A549 (cell line): Measurements from ENCODE around the gene SETD9. TPM values are rescaled to one million over a fixed set of nuclear protein-coding genes. Genes with fewer than 3 reads are reported as not detected.

Experiments
- ATAC-seq, 2 experiments: fragments of 200-7000 bp in 1 of 2; fragments of >200 bp in 1 of 2; cut with Nextera tagmentation in 1 of 2; cut with Tn5 transposase in 1 of 2; 3 replicates each; pipeline versions ENCODE4 v1.8.0 to v1.9.1; 2018 to 2020; ENCODE audit warnings: mild to moderate bottlenecking in 1 of 2, moderate library complexity in 1 of 2
- CTCF ChIA-PET: fragments of 300-600 bp; sonication (Branson Sonifier 250); formaldehyde crosslinking; extraction: SDS; loops from one replicate; lab custom pipeline; 2021; ENCODE audit warnings: antibody characterized with exemption, inconsistent platforms; lab: Yijun Ruan, JAX
- POLR2A ChIA-PET: fragments of 350-600 bp; formaldehyde crosslinking; extraction: SDS; loops from one replicate; lab custom pipeline; 2021; ENCODE audit warnings: antibody characterized with exemption, inconsistent platforms; lab: Yijun Ruan, JAX
- DNase-seq, 2 experiments: peaks; one replicate each; pipeline versions ENCODE4 v3.0.0 to v3.0.0-alpha.2; 2011 to 2016; ENCODE audit warnings: low read depth in 1 of 2, low spot score in 1 of 2
- FAIRE-seq: peaks from 2 replicates; lab custom pipeline; 2011; peaks lifted over from hg19 to GRCh38; lab: Jason Lieb, UNC
- H3K27ac ChIP-seq, 2 experiments: fragments of >200 bp; sonication (Bioruptor Twin); formaldehyde crosslinking; 3 replicates each; pipeline ENCODE4 v1.5.1; 2016 to 2017
- H3K4me1 ChIP-seq: fragments of >200 bp; sonication (Bioruptor Twin); formaldehyde crosslinking; 3 replicates; pipeline ENCODE4 v1.6.1; 2016
- H3K4me2 ChIP-seq: fragments of >200 bp; sonication (Bioruptor Twin); formaldehyde crosslinking; 3 replicates; pipeline ENCODE4 v1.6.1; 2016
- H3K4me3 ChIP-seq: fragments of >200 bp; sonication (Bioruptor Twin); formaldehyde crosslinking; 3 replicates; pipeline ENCODE4 v1.5.1; 2016
- H3K9me3 ChIP-seq: fragments of >200 bp; sonication (Bioruptor Twin); formaldehyde crosslinking; 3 replicates; pipeline ENCODE4 v1.6.1; 2016
- BHLHE40 ChIP-seq: IDR thresholded peaks from 2 replicates; pipeline ENCODE4 v1.6.1; 2012; ENCODE audit warnings: low read depth, low read length, inconsistent platforms
- CBX8 ChIP-seq: fragments of 200-600 bp; sonication (generic); IDR thresholded peaks from 2 replicates; pipeline ENCODE4 v1.6.1; 2016
- CEBPB ChIP-seq, 2 experiments: fragments of >200 bp in 1 of 2; sonication (Bioruptor Twin) in 1 of 2; formaldehyde crosslinking in 1 of 2; IDR thresholded peaks; 2 replicates each; pipeline ENCODE4 v1.6.1; 2012 to 2016
- EP300 ChIP-seq, 2 experiments: fragments of >200 bp; sonication (Bioruptor Twin); formaldehyde crosslinking; IDR thresholded peaks; 2 replicates in 1 of 2; 3 replicates in 1 of 2; pipeline ENCODE4 v1.6.1; 2016 to 2017
- FOSB ChIP-seq: fragments of 250-450 bp; sonication (Bioruptor Pico); IDR thresholded peaks from 2 replicates; pipeline ENCODE4 v1.5.0; 2020; ENCODE audit warnings: mild to moderate bottlenecking, moderate library complexity
- FOXS1 ChIP-seq: fragments of 250-450 bp; sonication (Bioruptor Pico); IDR thresholded peaks from 2 replicates; pipeline ENCODE4 v1.5.0; 2020; ENCODE audit warnings: mild to moderate bottlenecking, moderate library complexity
- GATA3 ChIP-seq: IDR thresholded peaks from 2 replicates; pipeline ENCODE4 v1.6.1; 2012; ENCODE audit warnings: borderline replicate concordance
- HEYL ChIP-seq: fragments of 250-450 bp; sonication (Bioruptor Pico); IDR thresholded peaks from 2 replicates; pipeline ENCODE4 v1.8.0; 2021; ENCODE audit warnings: mild to moderate bottlenecking, moderate library complexity
- HOXA7 ChIP-seq: fragments of 250-450 bp; sonication (Bioruptor Pico); IDR thresholded peaks from 2 replicates; pipeline ENCODE4 v1.5.0; 2020; ENCODE audit warnings: mild to moderate bottlenecking, moderate library complexity
- HOXB5 ChIP-seq: fragments of 250-450 bp; sonication (Bioruptor Pico); IDR thresholded peaks from 2 replicates; pipeline ENCODE4 v1.5.0; 2020; ENCODE audit warnings: mild to moderate bottlenecking, moderate library complexity
- JUN ChIP-seq, 2 experiments: fragments of >200 bp; sonication (Bioruptor Twin); formaldehyde crosslinking; IDR thresholded peaks; 2 replicates in 1 of 2; 3 replicates in 1 of 2; pipeline ENCODE4 v1.6.1; 2016 to 2017
- JUNB ChIP-seq: fragments of >200 bp; sonication (Bioruptor Twin); formaldehyde crosslinking; IDR thresholded peaks from 2 replicates; pipeline ENCODE4 v1.6.1; 2016
- NR3C1 ChIP-seq: fragments of >200 bp; sonication (Bioruptor Twin); formaldehyde crosslinking; IDR thresholded peaks from 3 replicates; pipeline ENCODE4 v1.6.1; 2017
- PHF8 ChIP-seq: fragments of 200-600 bp; sonication (generic); IDR thresholded peaks from 2 replicates; pipeline ENCODE4 v1.6.1; 2016; ENCODE audit warnings: low read depth, mild to moderate bottlenecking, antibody characterized with exemption, moderate library complexity, borderline replicate concordance
- RAD21 ChIP-seq, 2 experiments: fragments of >200 bp in 1 of 2; sonication (Bioruptor Twin) in 1 of 2; formaldehyde crosslinking in 1 of 2; IDR thresholded peaks in 1 of 2; conservative IDR thresholded peaks in 1 of 2; 2 replicates in 1 of 2; 3 replicates in 1 of 2; pipeline ENCODE4 v1.6.1; 2012 to 2018; ENCODE audit warnings: inconsistent platforms in 1 of 2
- RARB ChIP-seq: fragments of 250-450 bp; sonication (Bioruptor Pico); IDR thresholded peaks from 2 replicates; pipeline ENCODE4 v1.8.0; 2021; ENCODE audit warnings: mild to moderate bottlenecking, moderate library complexity
- RNF2 ChIP-seq: fragments of 200-600 bp; sonication (generic); IDR thresholded peaks from 2 replicates; pipeline ENCODE4 v1.6.1; 2016; ENCODE audit warnings: low read depth, mild to moderate bottlenecking, antibody characterized with exemption, moderate library complexity, borderline replicate concordance
- SMC3 ChIP-seq: fragments of >200 bp; sonication (Bioruptor Twin); formaldehyde crosslinking; IDR thresholded peaks from 3 replicates; pipeline ENCODE4 v1.6.1; 2018; ENCODE audit warnings: inconsistent platforms
- TFCP2L1 ChIP-seq: fragments of 250-450 bp; sonication (Bioruptor Pico); IDR thresholded peaks from 2 replicates; pipeline ENCODE4 v1.5.0; 2021; ENCODE audit warnings: mild to moderate bottlenecking
- ZC3H11A ChIP-seq: fragments of 450-650 bp; IDR thresholded peaks from 2 replicates; pipeline ENCODE4 v1.6.1; 2014; ENCODE audit warnings: antibody characterized with exemption, mild to moderate bottlenecking
- ZFP36 ChIP-seq: fragments of 450-650 bp; IDR thresholded peaks from 2 replicates; pipeline ENCODE4 v1.6.1; 2014; ENCODE audit warnings: borderline replicate concordance; ENCODE audit not compliant: partially characterized antibody
- WGBS: methylation state at CpG from one replicate; pipeline ENCODE4 v1.1.6; 2017; ENCODE audit errors: missing lambda C conversion rate; 5-methylcytosine and 5-hydroxymethylcytosine counted together
- polyA plus RNA-seq, 4 experiments: library from polyadenylated mRNA; depleted of rRNA in 3 of 4; stranded (reverse); fragments of >200 nt; fragmentation: RNase III in 1 of 4; extraction: RNeasy Plus Mini Kit Qiagen cat#74134 plus additional on column Dnase treatment in 1 of 4; gene quantifications; 2 replicates in 3 of 4; 3 replicates in 1 of 4; pipeline ENCODE4 v1.2.3, GENCODE V29; 2011 to 2017
- TF ChIP-seq, protein P1 (sequence below): IDR thresholded peaks from 2 replicates; pipeline ENCODE4 v1.6.1; 2012; ENCODE audit warnings: low read depth, borderline replicate concordance
- TF ChIP-seq, protein P2 (sequence below): fragments of >200 bp; sonication (Bioruptor Twin); formaldehyde crosslinking; IDR thresholded peaks from 2 replicates; pipeline ENCODE4 v1.6.1; 2016
- TF ChIP-seq, protein P3 (sequence below): fragments of 200-600 bp; sonication (generic); IDR thresholded peaks from 2 replicates; pipeline ENCODE4 v1.6.1; 2016; ENCODE audit warnings: antibody characterized with exemption, mild to moderate bottlenecking, moderate library complexity
- TF ChIP-seq, protein P4 (sequence below): fragments of 250-450 bp; sonication (Bioruptor Pico); IDR thresholded peaks from 2 replicates; pipeline ENCODE4 v1.5.0; 2021; ENCODE audit warnings: mild to moderate bottlenecking, moderate library complexity, borderline replicate concordance
- TF ChIP-seq, protein P5 (sequence below): fragments of 150-350 bp; IDR thresholded peaks from 2 replicates; pipeline ENCODE4 v1.6.1; 2014; ENCODE audit warnings: low read depth, mild to moderate bottlenecking, low read length

The SETD9 gene
- polyA plus RNA-seq, 2 of the 4 experiments (the other 2 are of a cell fraction), result 8.5 to 13.1 TPM

DNA sequence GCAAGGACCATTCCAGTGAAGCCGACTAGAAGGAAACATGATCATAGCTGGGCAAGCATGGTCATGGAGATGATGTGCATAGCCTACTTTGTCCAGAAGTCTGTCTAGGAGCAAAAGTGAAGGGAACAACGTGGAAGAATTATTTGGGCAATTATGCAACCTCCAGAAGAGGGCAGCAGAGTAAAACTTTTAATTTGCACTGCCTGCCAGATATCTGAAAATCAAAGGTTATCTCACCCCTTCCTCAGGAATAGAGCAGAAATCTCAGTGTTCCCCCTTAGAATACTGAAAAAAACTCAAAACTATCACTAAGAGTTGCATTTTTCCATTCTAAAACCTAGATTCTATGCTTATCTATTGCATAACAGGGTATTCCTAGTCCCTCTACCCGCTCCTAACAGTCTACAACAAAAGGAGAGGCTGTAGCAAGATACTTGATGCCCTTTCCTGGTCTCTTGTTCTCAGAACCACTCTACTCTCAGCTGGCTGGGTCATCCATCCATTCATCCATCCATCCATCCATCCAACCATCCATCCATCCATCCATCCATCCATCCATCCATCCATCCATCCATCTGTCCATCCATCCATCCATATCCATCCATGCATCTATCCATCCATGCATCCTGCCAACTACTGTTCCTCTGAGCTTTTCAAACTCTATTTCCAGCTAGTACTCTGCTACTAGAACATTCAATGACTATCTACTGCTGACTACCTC lies 8.4 kb upstream of the SETD9 start (continued):
- TF ChIP-seq FOXS1 (no peak), FOSB (no peak)

DNA sequence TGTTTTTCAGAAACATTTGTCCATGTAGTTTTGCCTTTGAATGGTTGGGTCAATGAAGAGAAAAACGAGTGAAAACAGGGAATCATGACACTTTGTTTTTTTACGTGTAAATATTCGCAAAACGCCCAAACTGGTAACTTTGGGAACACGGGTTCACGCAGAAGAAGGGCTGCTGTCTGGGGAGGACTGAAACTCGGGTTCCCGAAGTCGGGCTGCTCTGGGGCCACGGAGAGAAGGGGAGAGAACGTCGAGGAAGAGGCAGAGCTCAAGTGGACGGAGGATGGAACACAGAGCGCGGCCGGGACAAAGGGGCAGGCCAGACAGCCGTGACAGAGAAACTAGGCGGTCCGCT lies 478 bp upstream of the SETD9 start:
- DNase-seq (no peak), FAIRE-seq (no peak)
- H3K27ac ChIP-seq, result peak overlapping the region; percentile 82 to 86
- POLR2A ChIA-PET, result interaction anchor here (0.5 to 2.8 kb wide), 10 partner anchors 10 to 1433 kb away, joined by 3 to 25 read pairs (median 6); no protein-coding TSS in a partner anchor
- TF ChIP-seq RNF2, result peak; percentile 46; the same call in 1 of the 2 replicates
- TF ChIP-seq CEBPB (IDR thresholded peaks at IDR 0.05), result no peak
- TF ChIP-seq, all 56 proteins: peak for 1
- H3K9me3 ChIP-seq, result peaks cover 10% of the 10 kb centered on the region; the same call in 2 of the 3 replicates
- peak; percentile 79 to 83 for ATAC-seq
- H3K4me3 ChIP-seq, result peak overlapping the region; percentile 71
- CTCF ChIA-PET, result interaction anchor here (0.8 to 1.8 kb wide), 4 partner anchors 8 to 311 kb away, joined by 3 to 10 read pairs (median 5); no protein-coding TSS in a partner anchor
- WGBS, result 14% methylated on average over 19 of the region's 19 CpGs
- peak overlapping the region; percentile 77 for H3K4me2 ChIP-seq
- H3K4me1 ChIP-seq, result peaks cover 4% of the 10 kb centered on the region; the same call in 1 of the 3 replicates

DNA sequence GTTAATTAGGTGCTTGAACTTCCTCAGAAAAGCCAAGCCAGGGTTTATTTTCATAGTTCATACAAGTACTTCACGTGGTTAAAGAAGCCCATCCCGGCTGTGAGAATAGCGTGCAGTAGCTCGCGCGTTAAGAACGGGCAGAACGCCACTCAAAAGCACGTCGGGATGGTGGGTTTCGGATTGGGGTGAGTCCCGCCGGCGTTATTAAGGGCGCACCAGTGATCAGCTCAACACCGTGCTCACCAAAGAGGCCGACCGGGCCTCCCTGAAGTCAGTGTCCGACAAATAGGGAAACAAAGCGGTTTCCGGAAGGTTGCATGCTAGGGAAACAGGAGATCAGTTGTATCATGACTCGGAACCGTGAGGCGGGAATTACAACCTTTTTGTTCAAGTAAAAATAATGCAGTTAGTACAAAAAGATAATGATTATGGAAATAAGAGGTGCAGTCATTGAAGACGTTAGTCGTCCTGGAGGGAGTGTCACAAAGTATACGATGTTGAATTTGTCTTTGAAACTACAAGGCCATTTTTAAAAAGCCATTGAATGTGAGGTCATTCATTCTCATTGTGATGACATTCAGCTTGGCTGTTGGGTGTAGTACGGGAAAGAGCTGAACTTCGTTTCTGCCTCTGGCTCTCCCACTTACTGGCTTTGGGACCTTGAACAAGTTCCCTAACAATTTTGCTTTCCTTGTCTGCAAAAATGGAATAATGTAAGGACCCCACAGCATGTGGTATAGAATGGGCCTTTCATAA lies 992 bp downstream of the SETD9 start:
- 10% methylated on average over 29 of the region's 29 CpGs for WGBS
- FAIRE-seq, result no peak
- TF ChIP-seq, protein P1, sequence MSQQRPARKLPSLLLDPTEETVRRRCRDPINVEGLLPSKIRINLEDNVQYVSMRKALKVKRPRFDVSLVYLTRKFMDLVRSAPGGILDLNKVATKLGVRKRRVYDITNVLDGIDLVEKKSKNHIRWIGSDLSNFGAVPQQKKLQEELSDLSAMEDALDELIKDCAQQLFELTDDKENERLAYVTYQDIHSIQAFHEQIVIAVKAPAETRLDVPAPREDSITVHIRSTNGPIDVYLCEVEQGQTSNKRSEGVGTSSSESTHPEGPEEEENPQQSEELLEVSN, result no peak
- TF ChIP-seq GATA3 (0 out of 2 replicates have a peak, but pooled peaks have one; percentile 3), NR3C1 (no peak), BHLHE40 (no peak), TFCP2L1 (CRISPR knock-in tag) (no peak), EP300 (IDR thresholded peaks at IDR 0.05) (no peak), JUN (IDR thresholded peaks at IDR 0.05) (no peak; a peak in 1 of 5 replicates), ZFP36 (no peak), SMC3 (no peak), RAD21 (conservative IDR thresholded peaks at IDR 0.05 in 1 of 2, IDR thresholded peaks at IDR 0.05 in 1 of 2) (no peak), CBX8 (no peak), JUNB (no peak), ZC3H11A (no peak), PHF8 (peak; percentile 97), HOXB5 (no peak), HEYL (no peak), RARB (CRISPR knock-in tag) (0 out of 2 replicates have a peak, but pooled peaks have one; percentile 42), HOXA7 (CRISPR knock-in tag) (no peak)
- TF ChIP-seq, protein P2, sequence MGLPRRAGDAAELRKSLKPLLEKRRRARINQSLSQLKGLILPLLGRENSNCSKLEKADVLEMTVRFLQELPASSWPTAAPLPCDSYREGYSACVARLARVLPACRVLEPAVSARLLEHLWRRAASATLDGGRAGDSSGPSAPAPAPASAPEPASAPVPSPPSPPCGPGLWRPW, result no peak
- TF ChIP-seq, protein P3, sequence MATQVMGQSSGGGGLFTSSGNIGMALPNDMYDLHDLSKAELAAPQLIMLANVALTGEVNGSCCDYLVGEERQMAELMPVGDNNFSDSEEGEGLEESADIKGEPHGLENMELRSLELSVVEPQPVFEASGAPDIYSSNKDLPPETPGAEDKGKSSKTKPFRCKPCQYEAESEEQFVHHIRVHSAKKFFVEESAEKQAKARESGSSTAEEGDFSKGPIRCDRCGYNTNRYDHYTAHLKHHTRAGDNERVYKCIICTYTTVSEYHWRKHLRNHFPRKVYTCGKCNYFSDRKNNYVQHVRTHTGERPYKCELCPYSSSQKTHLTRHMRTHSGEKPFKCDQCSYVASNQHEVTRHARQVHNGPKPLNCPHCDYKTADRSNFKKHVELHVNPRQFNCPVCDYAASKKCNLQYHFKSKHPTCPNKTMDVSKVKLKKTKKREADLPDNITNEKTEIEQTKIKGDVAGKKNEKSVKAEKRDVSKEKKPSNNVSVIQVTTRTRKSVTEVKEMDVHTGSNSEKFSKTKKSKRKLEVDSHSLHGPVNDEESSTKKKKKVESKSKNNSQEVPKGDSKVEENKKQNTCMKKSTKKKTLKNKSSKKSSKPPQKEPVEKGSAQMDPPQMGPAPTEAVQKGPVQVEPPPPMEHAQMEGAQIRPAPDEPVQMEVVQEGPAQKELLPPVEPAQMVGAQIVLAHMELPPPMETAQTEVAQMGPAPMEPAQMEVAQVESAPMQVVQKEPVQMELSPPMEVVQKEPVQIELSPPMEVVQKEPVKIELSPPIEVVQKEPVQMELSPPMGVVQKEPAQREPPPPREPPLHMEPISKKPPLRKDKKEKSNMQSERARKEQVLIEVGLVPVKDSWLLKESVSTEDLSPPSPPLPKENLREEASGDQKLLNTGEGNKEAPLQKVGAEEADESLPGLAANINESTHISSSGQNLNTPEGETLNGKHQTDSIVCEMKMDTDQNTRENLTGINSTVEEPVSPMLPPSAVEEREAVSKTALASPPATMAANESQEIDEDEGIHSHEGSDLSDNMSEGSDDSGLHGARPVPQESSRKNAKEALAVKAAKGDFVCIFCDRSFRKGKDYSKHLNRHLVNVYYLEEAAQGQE, result no peak
- TF ChIP-seq, protein P4, sequence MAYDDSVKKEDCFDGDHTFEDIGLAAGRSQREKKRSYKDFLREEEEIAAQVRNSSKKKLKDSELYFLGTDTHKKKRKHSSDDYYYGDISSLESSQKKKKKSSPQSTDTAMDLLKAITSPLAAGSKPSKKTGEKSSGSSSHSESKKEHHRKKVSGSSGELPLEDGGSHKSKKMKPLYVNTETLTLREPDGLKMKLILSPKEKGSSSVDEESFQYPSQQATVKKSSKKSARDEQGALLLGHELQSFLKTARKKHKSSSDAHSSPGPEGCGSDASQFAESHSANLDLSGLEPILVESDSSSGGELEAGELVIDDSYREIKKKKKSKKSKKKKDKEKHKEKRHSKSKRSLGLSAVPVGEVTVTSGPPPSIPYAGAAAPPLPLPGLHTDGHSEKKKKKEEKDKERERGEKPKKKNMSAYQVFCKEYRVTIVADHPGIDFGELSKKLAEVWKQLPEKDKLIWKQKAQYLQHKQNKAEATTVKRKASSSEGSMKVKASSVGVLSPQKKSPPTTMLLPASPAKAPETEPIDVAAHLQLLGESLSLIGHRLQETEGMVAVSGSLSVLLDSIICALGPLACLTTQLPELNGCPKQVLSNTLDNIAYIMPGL, result no peak
- TF ChIP-seq, protein P5, sequence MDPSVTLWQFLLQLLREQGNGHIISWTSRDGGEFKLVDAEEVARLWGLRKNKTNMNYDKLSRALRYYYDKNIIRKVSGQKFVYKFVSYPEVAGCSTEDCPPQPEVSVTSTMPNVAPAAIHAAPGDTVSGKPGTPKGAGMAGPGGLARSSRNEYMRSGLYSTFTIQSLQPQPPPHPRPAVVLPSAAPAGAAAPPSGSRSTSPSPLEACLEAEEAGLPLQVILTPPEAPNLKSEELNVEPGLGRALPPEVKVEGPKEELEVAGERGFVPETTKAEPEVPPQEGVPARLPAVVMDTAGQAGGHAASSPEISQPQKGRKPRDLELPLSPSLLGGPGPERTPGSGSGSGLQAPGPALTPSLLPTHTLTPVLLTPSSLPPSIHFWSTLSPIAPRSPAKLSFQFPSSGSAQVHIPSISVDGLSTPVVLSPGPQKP, result no peak

More for the DNA sequence above, 992 bp downstream of the SETD9 start:
- Histone ChIP-seq H3K9me3 (no peaks in the 10 kb centered on the region), H3K4me2 (peak overlapping the region; percentile 91), H3K27ac (peak overlapping the region; percentile 86 to 94), H3K4me3 (peak overlapping the region; percentile 71), H3K4me1 (peaks cover 4% of the 10 kb centered on the region; the same call in 1 of the 3 replicates)
- ChIA-PET CTCF (interaction anchor here (0.6 to 1.9 kb wide), 6 partner anchors 10 to 310 kb away, joined by 3 to 10 read pairs (median 4); no protein-coding TSS in a partner anchor), POLR2A (interaction anchor here (0.6 to 2.8 kb wide), 19 partner anchors 8 to 641 kb away, joined by 3 to 25 read pairs (median 5); partner anchors contain the start of gene GPBP1)
- no peak for DNase-seq
- ATAC-seq, result peak; percentile 47 to 54
